K562 (cell line): Measurements from ENCODE around the gene DGCR2. TPM values are rescaled to one million over a fixed set of nuclear protein-coding genes. Genes with fewer than 3 reads are reported as not detected.
A peak's percentile ranks its signal among the peaks of the same experiment; 100 is the strongest.

Experiments used
- ATAC-seq: fragments of 200-7000 bp; cut with Tn5 transposase; 3 replicates; pipeline ENCODE4 v1.9.1; 2020; ENCODE audit warnings: moderate library complexity
- BruUV-seq: library from RNA; stranded (reverse); fragments of 400-500 nt; replicated peaks from 2 replicates; lab custom pipeline; 2021; lab: Mats Ljungman, UMichigan
- CTCF ChIA-PET: fragments of 300-600 bp; formaldehyde crosslinking; extraction: SDS; loops from one replicate; lab custom pipeline; 2021; ENCODE audit warnings: low intra/inter-chr PET ratio; lab: Yijun Ruan, JAX
- POLR2A ChIA-PET: fragments of 300-600, 350-650 bp; sonication (Branson Sonifier 250); formaldehyde crosslinking; extraction: SDS; loops from one replicate; lab custom pipeline; 2021; ENCODE audit warnings: antibody characterized with exemption, inconsistent platforms; lab: Yijun Ruan, JAX
- DNase-seq, 4 experiments: peaks; one replicate each; pipeline versions ENCODE4 v3.0.0 to v3.0.0-alpha.2; 2011 to 2018; ENCODE audit warnings: low spot score in 3 of 4, mixed read lengths in 3 of 4; ENCODE audit errors: extremely low read depth in 1 of 4
- FAIRE-seq: peaks from 2 replicates; lab custom pipeline; 2011; peaks lifted over from hg19 to GRCh38; lab: Jason Lieb, UNC
- H2AFZ ChIP-seq: 2 replicates; pipeline ENCODE4 v1.6.0; 2011; ENCODE audit warnings: low read depth, low read length, control low read depth, inconsistent platforms
- H3K27ac ChIP-seq: fragments of 200-600 bp; 3 replicates; pipeline ENCODE4 v1.8.0; 2011; ENCODE audit warnings: low read depth, mild to moderate bottlenecking, control low read depth, inconsistent platforms, low read length, moderate library complexity, mixed read lengths; ENCODE audit errors: extremely low read depth
- H3K27me3 ChIP-seq, 2 experiments: fragments of 300-600 bp in 1 of 2; 2 replicates in 1 of 2; 3 replicates in 1 of 2; pipeline versions ENCODE4 v1.6.0 to v1.8.0; 2011; ENCODE audit warnings: inconsistent platforms in 2 of 2, low read length in 2 of 2, mild to moderate bottlenecking in 1 of 2, mixed read lengths in 1 of 2, moderate library complexity in 1 of 2; ENCODE audit not compliant: control insufficient read depth in 2 of 2, insufficient read depth in 2 of 2
- H3K36me3 ChIP-seq: fragments of 300-600 bp; 3 replicates; pipeline ENCODE4 v1.8.0; 2011; ENCODE audit warnings: mild to moderate bottlenecking, low read length, inconsistent platforms; ENCODE audit not compliant: control insufficient read depth, insufficient read depth
- H3K4me1 ChIP-seq, 2 experiments: fragments of 200-600 bp in 1 of 2; replicated peaks in 1 of 2; 2 replicates in 1 of 2; 3 replicates in 1 of 2; pipeline versions ENCODE4 v1.5.1 to v1.8.0; 2011; ENCODE audit warnings: inconsistent platforms in 2 of 2, low read length in 2 of 2, mild to moderate bottlenecking in 1 of 2, mixed read lengths in 1 of 2, moderate library complexity in 1 of 2; ENCODE audit not compliant: control insufficient read depth in 2 of 2, insufficient read depth in 2 of 2
- H3K4me2 ChIP-seq: 2 replicates; pipeline ENCODE4 v1.6.1; 2011; ENCODE audit warnings: low read length, control low read depth, inconsistent platforms, mixed read lengths; ENCODE audit not compliant: insufficient read depth
- H3K4me3 ChIP-seq: fragments of 200-600 bp; sonication (generic), shearing (Covaris generic); 2 replicates; pipeline ENCODE4 v1.5.1; 2016; ENCODE audit warnings: control low read depth, inconsistent platforms
- H3K79me2 ChIP-seq: fragments of 200-600 bp; 3 replicates; pipeline ENCODE4 v1.8.0; 2011; ENCODE audit warnings: low read length, inconsistent platforms; ENCODE audit not compliant: control insufficient read depth, insufficient read depth
- H3K9ac ChIP-seq, 2 experiments: 2 replicates each; pipeline versions ENCODE4 v1.6.0 to v1.6.1; 2011; ENCODE audit warnings: low read depth in 2 of 2, low read length in 2 of 2, control low read depth in 1 of 2, inconsistent platforms in 1 of 2, mild to moderate bottlenecking in 1 of 2, mixed read lengths in 1 of 2; ENCODE audit not compliant: insufficient read depth in 1 of 2
- H3K9me1 ChIP-seq: one replicate; pipeline ENCODE4 v1.6.0; 2011; ENCODE audit warnings: inconsistent platforms, mild to moderate bottlenecking, low read length, moderate library complexity; ENCODE audit not compliant: control insufficient read depth, insufficient read depth
- H3K9me3 ChIP-seq: replicated peaks from 2 replicates; pipeline ENCODE4 v1.5.1; 2011; ENCODE audit warnings: low read depth, low read length, inconsistent platforms; ENCODE audit not compliant: control insufficient read depth, insufficient read depth
- H4K20me1 ChIP-seq: replicated peaks from 2 replicates; pipeline ENCODE4 v1.6.1; 2011; ENCODE audit warnings: low read length, inconsistent platforms, mixed read lengths; ENCODE audit not compliant: control insufficient read depth, insufficient read depth
- EP400 ChIP-seq: fragments of 450-650 bp; IDR thresholded peaks from 2 replicates; pipeline ENCODE4 v1.6.1; 2017; ENCODE audit warnings: antibody characterized with exemption, mild to moderate bottlenecking, moderate library complexity
- ETV5 ChIP-seq: sonication (generic); formaldehyde crosslinking; IDR thresholded peaks from 2 replicates; pipeline ENCODE4 v1.4.0; 2020; ENCODE audit warnings: low read depth, mild to moderate bottlenecking, missing genetic modification reagents
- FOXJ3 ChIP-seq: sonication (generic); formaldehyde crosslinking; IDR thresholded peaks from 2 replicates; pipeline ENCODE4 v1.4.0; 2020; ENCODE audit warnings: mild to moderate bottlenecking, missing genetic modification reagents
- FOXP1 ChIP-seq: sonication (generic); formaldehyde crosslinking; IDR thresholded peaks from 2 replicates; pipeline ENCODE4 v1.8.0; 2022; ENCODE audit warnings: mild to moderate bottlenecking, missing genetic modification reagents
- IRF2 ChIP-seq: sonication (generic); formaldehyde crosslinking; IDR thresholded peaks from 2 replicates; pipeline ENCODE4 v1.8.1; 2022; ENCODE audit warnings: mild to moderate bottlenecking, missing genetic modification reagents
- MAX ChIP-seq: sonication (generic); formaldehyde crosslinking; IDR thresholded peaks from 2 replicates; pipeline ENCODE4 v1.9.0; 2022; ENCODE audit warnings: mild to moderate bottlenecking, missing genetic modification reagents
- NBN ChIP-seq: fragments of 450-650 bp; IDR thresholded peaks from 2 replicates; pipeline ENCODE4 v1.6.1; 2016; ENCODE audit warnings: low read depth, mild to moderate bottlenecking
- PHB ChIP-seq: fragments of 250-450 bp; sonication (Bioruptor Pico); IDR thresholded peaks from 2 replicates; pipeline ENCODE4 v1.5.0; 2021
- RBBP5 ChIP-seq: fragments of 200-600 bp; sonication (generic); IDR thresholded peaks from 2 replicates; pipeline ENCODE4 v1.6.1; 2012; ENCODE audit warnings: borderline replicate concordance, mild to moderate bottlenecking, low read length, control low read depth, inconsistent platforms; ENCODE audit not compliant: insufficient read depth, poor library complexity, severe bottlenecking
- RBM22 ChIP-seq: fragments of 200-400 bp; formaldehyde crosslinking; IDR thresholded peaks from 2 replicates; pipeline ENCODE4 v1.6.1; 2018; ENCODE audit warnings: low read length, low read depth; ENCODE audit not compliant: poor library complexity, severe bottlenecking
- SMC3 ChIP-seq: conservative IDR thresholded peaks from 2 replicates; pipeline ENCODE4 v1.6.1; 2011; ENCODE audit warnings: low read depth, low read length, improper control_type of control experiment; ENCODE audit not compliant: insufficient read depth
- STAG1 ChIP-seq: sonication (generic); formaldehyde crosslinking; IDR thresholded peaks from 2 replicates; pipeline ENCODE4 v1.5.0; 2020; ENCODE audit warnings: missing genetic modification reagents, borderline replicate concordance
- STAT5B ChIP-seq: fragments of 250-450 bp; sonication (Bioruptor Pico); IDR thresholded peaks from 2 replicates; pipeline ENCODE4 v1.8.0; 2021; ENCODE audit warnings: mild to moderate bottlenecking, inconsistent platforms
- TFAM ChIP-seq: fragments of 250-450 bp; sonication (Bioruptor Pico); conservative IDR thresholded peaks from 2 replicates; pipeline ENCODE4 v1.5.0; 2021; ENCODE audit warnings: mild to moderate bottlenecking, moderate library complexity
- TFAP4 ChIP-seq: sonication (generic); formaldehyde crosslinking; IDR thresholded peaks from 2 replicates; pipeline ENCODE4 v1.8.0; 2022; ENCODE audit warnings: missing genetic modification reagents, mild to moderate bottlenecking, moderate library complexity, borderline replicate concordance
- WHSC1 ChIP-seq: IDR thresholded peaks from one replicate; pipeline ENCODE4 v1.6.1; 2012; ENCODE audit warnings: low read length, control low read depth, inconsistent platforms
- ZC3H4 ChIP-seq: sonication (generic); formaldehyde crosslinking; IDR thresholded peaks from 2 replicates; pipeline ENCODE4 v1.9.0; 2021; ENCODE audit warnings: missing genetic modification reagents, borderline replicate concordance
- ZNF12 ChIP-seq: sonication (generic); formaldehyde crosslinking; IDR thresholded peaks from 2 replicates; pipeline ENCODE4 v1.4.0; 2020; ENCODE audit warnings: mild to moderate bottlenecking, missing genetic modification reagents
- ZNF124 ChIP-seq: sonication (generic); formaldehyde crosslinking; IDR thresholded peaks from 2 replicates; pipeline ENCODE4 v1.8.1; 2022; ENCODE audit warnings: missing genetic modification reagents
- ZNF224 ChIP-seq: sonication (generic); formaldehyde crosslinking; IDR thresholded peaks from 2 replicates; pipeline ENCODE4 v1.8.0; 2022; ENCODE audit warnings: mild to moderate bottlenecking, missing genetic modification reagents
- ZNF77 ChIP-seq: fragments of 250-450 bp; sonication (Bioruptor Pico); IDR thresholded peaks from 2 replicates; pipeline ENCODE4 v1.5.0; 2020
- WGBS: fragments of 100-300 bp; shearing (Covaris generic); methylation state at CpG from one replicate; pipeline ENCODE4 v1.1.6; 2016; ENCODE audit warnings: low coverage, mixed read lengths; ENCODE audit not compliant: insufficient coverage; ENCODE audit errors: missing lambda C conversion rate; 5-methylcytosine and 5-hydroxymethylcytosine counted together
- in situ Hi-C: fragments of 300-500 bp; cut with MboI; formaldehyde crosslinking; loops from 4 replicates; pipeline ENCODE4 v1.15.0; 2018; ENCODE audit warnings: inconsistent platforms, mixed read lengths
- intact Hi-C: fragments of 100-400 bp; cut with micrococcal nuclease; formaldehyde crosslinking; loops from 2 replicates; pipeline ENCODE4 v1.14.2; 2022
- polyA plus RNA-seq, 8 experiments: library from polyadenylated mRNA; depleted of rRNA in 4 of 8; stranded (reverse) in 5 of 8; unstranded in 3 of 8; fragments of >200 nt; fragmentation: Nextera tagmentation in 2 of 8; fragmentation: Illumina TruSeq in 1 of 8; extraction: Ambion mirVana in 2 of 8; extraction: Trizol in 1 of 8; gene quantifications; 2 replicates each; pipeline versions ENCODE4 v1.2.1 to v1.2.3, GENCODE V29; 2011 to 2014; ENCODE audit warnings: inconsistent platforms in 1 of 8, missing spikeins in 1 of 8
- total RNA-seq, 7 experiments: library from RNA; depleted of rRNA in 6 of 7; stranded (reverse); fragments of >200 nt in 6 of 7; fragmentation: Illumina TruSeq in 2 of 7; extraction: Trizol in 2 of 7; gene quantifications; 2 replicates each; pipeline versions ENCODE4 v1.2.1 to v1.2.3, GENCODE V29; 2011 to 2021; ENCODE audit warnings: low replicate concordance in 1 of 7

The DGCR2 gene
- total and polyA plus RNA-seq, 9 of the 15 experiments (the other 6 are each of a cell fraction or from before 2014, with no cell fraction given): 0.69 to 101 (median 56.4) TPM

- TF ChIP-seq STAT5B (CRISPR knock-in tag): no peak
- TF ChIP-seq ZNF124 (CRISPR knock-in tag): peak; percentile 75; the same call in 1 of the 2 replicates
- no peak for TF ChIP-seq ZNF12 (CRISPR knock-in tag)
- TF ChIP-seq TFAM (CRISPR knock-in tag): no peak
- TF ChIP-seq MAX: peak; percentile 16; the same call in 1 of the 2 replicates
- peak; percentile 70; the same call in 1 of the 2 replicates for TF ChIP-seq ZC3H4
- no peak for TF ChIP-seq NBN
These were observed 53.4 kb downstream of the DGCR2 start (continued) for GRCh38 chr22:19068784-19069271.

GRCh38 chr22:19067696-19068348 is 54.4 kb downstream of the DGCR2 start:
- FAIRE-seq: no peak
- peak; percentile 54; the same call in 1 of the 2 replicates for TF ChIP-seq MAX
- TF ChIP-seq SMC3: 0 out of 2 replicates have a peak, but pooled peaks have one; percentile 4
- TF ChIP-seq TFAP4 (CRISPR knock-in tag): peak; percentile 22; the same call in 1 of the 2 replicates
- TF ChIP-seq ZNF224 (CRISPR knock-in tag): no peak
- peak; percentile 76 for TF ChIP-seq RBM22
- TF ChIP-seq STAG1: peak; percentile 40; the same call in 1 of the 2 replicates
- no peak for TF ChIP-seq EP400
- peak; percentile 8 for TF ChIP-seq RBBP5
- TF ChIP-seq PHB (CRISPR knock-in tag): 0 out of 2 replicates have a peak, but pooled peaks have one; percentile 13
- TF ChIP-seq FOXJ3 (CRISPR knock-in tag): no peak
- TF ChIP-seq ZNF77: no peak
- peak; percentile 60 for TF ChIP-seq WHSC1
- peak; percentile 86 for TF ChIP-seq IRF2 (CRISPR knock-in tag)
- TF ChIP-seq ETV5 (CRISPR knock-in tag): 0 out of 2 replicates have a peak, but pooled peaks have one; percentile 25
- 0 out of 2 replicates have a peak, but pooled peaks have one; percentile 31 for TF ChIP-seq FOXP1 (CRISPR knock-in tag)

More at GRCh38 chr22:19067696-19068348, 54.4 kb downstream of the DGCR2 start:
- ChIA-PET POLR2A (no interaction called here), CTCF (no interaction called here)
- peaks cover 2% of the 10 kb centered on the region for H3K9me1 ChIP-seq
- H3K9me3 ChIP-seq: no peaks in the 10 kb centered on the region
- H4K20me1 ChIP-seq: peaks cover 4% of the 10 kb centered on the region
- ATAC-seq (no peak), DNase-seq (no peak)
- no peak overlapping the region for H3K4me3 ChIP-seq
- no peak overlapping the region for H2AFZ ChIP-seq
- intact Hi-C loops: no loop called here
- H3K4me2 ChIP-seq: no peak overlapping the region
- no peaks in the 10 kb centered on the region for H3K79me2 ChIP-seq
- H3K27ac ChIP-seq: no peak overlapping the region
- H3K9ac ChIP-seq: peak overlapping the region in 1 of 2 experiments; percentile 49; a peak in 1 of 4 replicates
- 93% methylated on average over 21 of the region's 21 CpGs for WGBS
- in situ Hi-C loops: no loop called here
- H3K4me1 ChIP-seq: peaks cover 0 to 18% of the 10 kb centered on the region in 2 experiments; a peak in 1 of 5 replicates
- peaks cover 91% of the 10 kb centered on the region; the same call in 2 of the 3 replicates for H3K36me3 ChIP-seq
- no TSS peak for BruUV-seq
- H3K27me3 ChIP-seq: no peaks in the 10 kb centered on the region
